Mesenchymal stem cell (in vitro differentiated cells and primary cell): ENCODE measurements around the gene FARP2.

Source experiments
- DNase-seq: peaks from one replicate; pipeline ENCODE4 v3.0.0-alpha.2; 2013
- H2AFZ ChIP-seq: one replicate; pipeline ENCODE4 v1.6.1; 2013; ENCODE audit warnings: low read depth, mild to moderate bottlenecking, control low read depth, inconsistent platforms, low read length, moderate library complexity
- H2AK5ac ChIP-seq: 2 replicates; pipeline ENCODE4 v1.6.1; 2013; ENCODE audit warnings: low read length, moderate library complexity, mild to moderate bottlenecking, inconsistent platforms; ENCODE audit not compliant: severe bottlenecking
- H2BK120ac ChIP-seq: one replicate; pipeline ENCODE4 v1.6.1; 2013; ENCODE audit warnings: low read depth, mild to moderate bottlenecking, inconsistent platforms, low read length, moderate library complexity
- H2BK12ac ChIP-seq, 2 experiments: one replicate each; pipeline ENCODE4 v1.6.1; 2013; ENCODE audit warnings: inconsistent platforms in 2 of 2, low read length in 2 of 2, mild to moderate bottlenecking in 2 of 2, moderate library complexity in 2 of 2, control low read depth in 1 of 2
- H2BK15ac ChIP-seq: one replicate; pipeline ENCODE4 v1.6.1; 2013; ENCODE audit warnings: mild to moderate bottlenecking, low read depth, inconsistent platforms; ENCODE audit not compliant: poor library complexity, severe bottlenecking
- H2BK5ac ChIP-seq: 2 replicates; pipeline ENCODE4 v1.6.1; 2013; ENCODE audit warnings: low read depth, mild to moderate bottlenecking, low read length, control low read depth, inconsistent platforms; ENCODE audit not compliant: poor library complexity, severe bottlenecking
- H3K14ac ChIP-seq, 2 experiments: one replicate each; pipeline ENCODE4 v1.6.1; 2013; ENCODE audit warnings: inconsistent platforms in 2 of 2, low read length in 2 of 2, control low read depth in 1 of 2, mild to moderate bottlenecking in 1 of 2, moderate library complexity in 1 of 2
- H3K18ac ChIP-seq, 2 experiments: one replicate each; pipeline ENCODE4 v1.6.1; 2013; ENCODE audit warnings: inconsistent platforms in 2 of 2, low read length in 2 of 2, control low read depth in 1 of 2, low read depth in 1 of 2, mild to moderate bottlenecking in 1 of 2
- H3K23ac ChIP-seq, 2 experiments: one replicate each; pipeline ENCODE4 v1.6.1; 2013; ENCODE audit warnings: inconsistent platforms in 2 of 2, low read length in 2 of 2, mild to moderate bottlenecking in 2 of 2, moderate library complexity in 2 of 2, control low read depth in 1 of 2
- H3K27ac ChIP-seq: 2 replicates; pipeline ENCODE4 v1.5.1; 2013; ENCODE audit warnings: mild to moderate bottlenecking, moderate library complexity, low read length, control low read depth, inconsistent platforms; ENCODE audit not compliant: poor library complexity, severe bottlenecking
- H3K27me3 ChIP-seq, 2 experiments: 2 replicates each; pipeline versions ENCODE4 v1.6.1 to v1.7.0; 2013; ENCODE audit warnings: low read length in 2 of 2, mild to moderate bottlenecking in 2 of 2, moderate library complexity in 2 of 2, control low read depth in 1 of 2, inconsistent platforms in 1 of 2; ENCODE audit not compliant: control insufficient read depth in 1 of 2, insufficient read depth in 1 of 2
- H3K36me3 ChIP-seq, 2 experiments: 2 replicates each; pipeline versions ENCODE4 v1.6.1 to v1.7.0; 2013; ENCODE audit warnings: low read length in 2 of 2, control low read depth in 1 of 2, inconsistent platforms in 1 of 2, low read depth in 1 of 2, mild to moderate bottlenecking in 1 of 2; ENCODE audit not compliant: insufficient read depth in 2 of 2, control insufficient read depth in 1 of 2
- H3K4ac ChIP-seq, 2 experiments: one replicate each; pipeline ENCODE4 v1.6.1; 2013; ENCODE audit warnings: inconsistent platforms in 2 of 2, low read length in 2 of 2, mild to moderate bottlenecking in 2 of 2, moderate library complexity in 2 of 2, control low read depth in 1 of 2, low read depth in 1 of 2
- H3K4me1 ChIP-seq: 2 replicates; pipeline ENCODE4 v1.6.1; 2013; ENCODE audit warnings: low read depth, low read length, control low read depth; ENCODE audit not compliant: control insufficient read depth, insufficient read depth
- H3K4me2 ChIP-seq: 2 replicates; pipeline ENCODE4 v1.6.1; 2013; ENCODE audit warnings: low read length, mild to moderate bottlenecking, inconsistent platforms; ENCODE audit not compliant: poor library complexity, severe bottlenecking
- H3K4me3 ChIP-seq, 2 experiments: 2 replicates each; pipeline versions ENCODE4 v1.5.1 to v1.7.0; 2013; ENCODE audit warnings: low read length in 2 of 2, mild to moderate bottlenecking in 2 of 2, control low read depth in 1 of 2, low read depth in 1 of 2; ENCODE audit not compliant: insufficient read depth in 1 of 2
- H3K79me1 ChIP-seq: replicated peaks from 2 replicates; pipeline ENCODE4 v1.6.1; 2013; ENCODE audit warnings: mild to moderate bottlenecking, control low read depth, low read length, inconsistent platforms; ENCODE audit not compliant: poor library complexity, severe bottlenecking
- H3K9ac ChIP-seq: 2 replicates; pipeline ENCODE4 v1.7.0; 2013; ENCODE audit warnings: mild to moderate bottlenecking, low read length, moderate library complexity
- H3K9me3 ChIP-seq: 2 replicates; pipeline ENCODE4 v1.7.0; 2013; ENCODE audit warnings: mild to moderate bottlenecking, low read length; ENCODE audit not compliant: control insufficient read depth
- H4K8ac ChIP-seq: one replicate; pipeline ENCODE4 v1.6.1; 2013; ENCODE audit warnings: inconsistent platforms, mild to moderate bottlenecking, low read length, moderate library complexity
- H4K91ac ChIP-seq: one replicate; pipeline ENCODE4 v1.6.1; 2013; ENCODE audit warnings: mild to moderate bottlenecking, low read length, inconsistent platforms
- WGBS: methylation state at CpG from one replicate; pipeline ENCODE4 v1.1.7; 2013; ENCODE audit warnings: mixed read lengths; 5-methylcytosine and 5-hydroxymethylcytosine counted together

FARP2 gene

DNA sequence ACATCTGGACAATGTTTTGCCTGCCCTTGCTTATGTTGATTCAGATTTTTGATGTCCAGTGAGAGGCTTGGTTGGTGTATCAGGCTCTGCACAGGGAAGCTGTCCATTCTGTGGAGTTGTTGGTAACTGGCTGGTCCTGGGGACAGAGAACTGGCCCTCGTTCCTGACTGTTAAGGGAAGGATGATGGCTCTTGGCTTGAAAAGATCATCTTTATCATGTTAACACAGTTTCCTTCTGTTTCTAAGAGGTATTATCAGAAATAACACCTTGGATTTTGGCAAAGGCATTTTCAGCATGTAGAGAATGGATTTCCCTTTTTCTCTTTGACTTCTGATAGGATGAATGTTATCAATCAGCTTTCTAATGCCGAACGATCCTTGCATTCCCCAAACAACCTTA lies 133.0 kb downstream of the FARP2 start:
- no peak overlapping the region for H3K4ac ChIP-seq
- no peak overlapping the region for H3K18ac ChIP-seq
- peaks cover 2% of the 10 kb centered on the region for H3K4me1 ChIP-seq
- H2AFZ ChIP-seq = no peak overlapping the region
- no peaks in the 10 kb centered on the region for H3K27me3 ChIP-seq
- DNase-seq = no peak
- H2AK5ac ChIP-seq = no peak overlapping the region
- H3K4me3 ChIP-seq = no peak overlapping the region
- H3K4me2 ChIP-seq = no peak overlapping the region
- H3K14ac ChIP-seq = no peak overlapping the region
- no peak overlapping the region for H4K91ac ChIP-seq
- H2BK12ac ChIP-seq = no peak overlapping the region
- H3K27ac ChIP-seq = no peak overlapping the region
- no peak overlapping the region for H2BK15ac ChIP-seq
- no peaks in the 10 kb centered on the region for H3K79me1 ChIP-seq
- no peak overlapping the region for H3K9ac ChIP-seq
- H2BK5ac ChIP-seq = no peak overlapping the region
- H3K9me3 ChIP-seq = no peaks in the 10 kb centered on the region
- H3K23ac ChIP-seq = peak overlapping the region in 1 of 2 experiments; percentile 64
- no CpG with 5 or more reads among the region's 3 CpGs for WGBS
- no peak overlapping the region for H2BK120ac ChIP-seq
- H3K36me3 ChIP-seq = peaks cover 54 to 66% of the 10 kb centered on the region in 2 experiments
- H4K8ac ChIP-seq = no peak overlapping the region

GRCh38 chr2:241489733-241490680 lies 133.9 kb downstream of the FARP2 start:
- H4K91ac ChIP-seq = no peak overlapping the region
- no peak overlapping the region for H2BK5ac ChIP-seq
- no peak overlapping the region for H3K18ac ChIP-seq
- H2AK5ac ChIP-seq = no peak overlapping the region
- H3K4me2 ChIP-seq = no peak overlapping the region
- no peak overlapping the region for H4K8ac ChIP-seq
- H2BK120ac ChIP-seq = no peak overlapping the region
- 94% methylated on average over 15 of the region's 15 CpGs for WGBS
- no peaks in the 10 kb centered on the region for H3K9me3 ChIP-seq
- peaks cover 2% of the 10 kb centered on the region for H3K4me1 ChIP-seq
- no peak overlapping the region for H3K27ac ChIP-seq
- H3K4ac ChIP-seq = no peak overlapping the region
- H2AFZ ChIP-seq = no peak overlapping the region
- H3K9ac ChIP-seq = no peak overlapping the region
- H3K23ac ChIP-seq = no peak overlapping the region
- no peaks in the 10 kb centered on the region for H3K79me1 ChIP-seq
- no peak overlapping the region for H3K14ac ChIP-seq
- H3K36me3 ChIP-seq = peaks cover 55 to 66% of the 10 kb centered on the region in 2 experiments
- no peak overlapping the region for H2BK12ac ChIP-seq
- H3K27me3 ChIP-seq = no peaks in the 10 kb centered on the region
- DNase-seq = peak; percentile 24
- no peak overlapping the region for H2BK15ac ChIP-seq
- no peak overlapping the region for H3K4me3 ChIP-seq

DNA sequence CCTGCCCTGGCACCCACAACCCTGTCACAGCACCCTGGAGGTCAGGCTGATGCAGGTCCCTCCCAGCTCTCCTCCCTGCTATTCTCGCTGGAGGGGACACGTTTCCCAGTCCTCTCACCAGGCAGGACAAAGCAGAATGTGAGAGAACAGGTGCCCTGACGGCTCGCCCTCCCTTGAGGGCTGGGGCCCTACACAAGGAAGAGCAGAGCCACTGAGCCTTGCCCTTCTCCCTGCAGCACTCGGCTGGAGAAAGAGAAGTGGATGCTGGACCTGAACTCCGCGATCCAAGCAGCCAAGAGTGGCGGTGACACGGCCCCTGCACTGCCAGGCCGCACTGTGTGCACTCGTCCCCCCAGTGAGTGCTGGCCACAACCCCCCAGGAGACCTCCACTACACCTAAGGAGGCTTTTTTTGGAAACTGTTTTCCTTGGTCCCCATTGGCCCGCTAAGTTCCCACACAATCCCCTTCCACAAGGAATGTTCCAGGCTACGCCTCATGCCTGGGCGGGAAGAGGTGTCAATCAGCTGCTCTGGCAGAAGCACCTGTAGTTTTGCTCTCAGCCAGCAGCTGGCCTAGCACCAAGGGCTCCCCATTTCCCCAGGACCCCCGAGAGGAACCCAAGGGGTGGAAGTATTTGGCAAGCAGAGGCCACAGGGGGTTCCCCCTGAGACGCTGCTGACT lies 134.9 kb downstream of the FARP2 start:
- Histone ChIP-seq H3K9ac (no peak overlapping the region), H3K14ac (peak overlapping the region in 1 of 2 experiments; percentile 5), H3K79me1 (no peaks in the 10 kb centered on the region), H3K4me1 (peaks cover 2% of the 10 kb centered on the region), H3K18ac (no peak overlapping the region), H4K91ac (peak overlapping the region; percentile 44), H3K36me3 (peaks cover 65 to 74% of the 10 kb centered on the region in 2 experiments), H3K23ac (no peak overlapping the region), H4K8ac (no peak overlapping the region), H2BK120ac (no peak overlapping the region), H3K9me3 (no peaks in the 10 kb centered on the region), H2BK5ac (no peak overlapping the region), H3K4me3 (no peak overlapping the region), H3K27me3 (no peaks in the 10 kb centered on the region), H2AFZ (no peak overlapping the region), H2BK12ac (no peak overlapping the region), H3K27ac (no peak overlapping the region), H2BK15ac (no peak overlapping the region), H3K4me2 (no peak overlapping the region), H2AK5ac (no peak overlapping the region), H3K4ac (no peak overlapping the region)
- no peak for DNase-seq
- 86% methylated on average over 16 of the region's 16 CpGs for WGBS

DNA sequence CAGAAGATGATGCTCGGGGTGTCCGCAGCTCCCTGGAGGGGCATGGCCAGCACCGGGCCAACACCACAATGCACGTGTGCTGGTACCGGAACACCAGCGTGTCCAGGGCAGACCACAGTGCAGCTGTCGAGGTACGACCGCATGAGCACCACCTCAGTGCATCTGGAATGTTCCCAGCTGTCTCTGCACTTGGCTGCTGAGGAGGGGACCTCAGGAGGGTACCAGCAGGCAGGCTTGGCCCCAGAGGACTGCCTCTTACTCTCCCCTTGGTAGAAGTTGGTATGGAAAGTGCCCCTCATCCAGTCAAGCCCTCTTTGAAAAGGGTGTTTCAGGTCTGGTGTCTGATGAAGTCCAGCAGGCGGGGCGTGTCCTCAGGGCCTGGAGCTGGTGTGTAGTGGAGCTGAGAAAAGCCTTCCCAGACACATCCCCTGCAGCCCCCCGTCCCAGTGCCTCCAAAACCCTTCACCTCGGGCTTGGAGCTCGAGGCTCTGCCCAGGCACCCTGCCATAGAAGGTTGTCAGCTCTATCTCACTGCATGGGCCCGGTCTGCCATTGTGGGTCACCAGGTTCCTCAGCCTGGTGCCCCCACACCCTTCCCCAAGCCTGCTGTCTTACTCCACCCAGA lies 135.6 kb downstream of the FARP2 start:
- Histone ChIP-seq H2BK15ac (no peak overlapping the region), H3K14ac (no peak overlapping the region), H3K36me3 (peaks cover 69 to 79% of the 10 kb centered on the region in 2 experiments), H3K9ac (no peak overlapping the region), H2BK5ac (no peak overlapping the region), H4K8ac (no peak overlapping the region), H2AFZ (no peak overlapping the region), H2BK120ac (no peak overlapping the region), H3K9me3 (no peaks in the 10 kb centered on the region), H3K4me3 (no peak overlapping the region), H2AK5ac (no peak overlapping the region), H3K4me2 (no peak overlapping the region), H3K27me3 (no peaks in the 10 kb centered on the region), H3K18ac (no peak overlapping the region), H3K27ac (no peak overlapping the region), H2BK12ac (no peak overlapping the region), H3K23ac (no peak overlapping the region), H3K4ac (no peak overlapping the region), H3K79me1 (no peaks in the 10 kb centered on the region), H4K91ac (no peak overlapping the region), H3K4me1 (peaks cover 2% of the 10 kb centered on the region)
- WGBS = 92% methylated on average over 15 of the region's 15 CpGs
- DNase-seq = no peak
